ENCODE data around the gene RCCD1.
A peak's percentile ranks its signal among the peaks of the same experiment; 100 is the strongest.

Gene RCCD1

GRCh38 chr15:90945091-90945490 lies 9.6 kb upstream of the RCCD1 start:
- no peak for DNase-seq

- no peak for DNase-seq
Observed at GRCh38 chr15:90946538-90946937, 8.1 kb upstream of the RCCD1 start.

GRCh38 chr15:90946941-90947576 lies 7.6 kb upstream of the RCCD1 start:
- DNase-seq: no peak

GRCh38 chr15:90947577-90948357 lies 6.9 kb upstream of the RCCD1 start:
- no peak for DNase-seq

- no peak for DNase-seq
Observed at GRCh38 chr15:90948506-90948905, 6.2 kb upstream of the RCCD1 start.

GRCh38 chr15:90949979-90950675 lies 4.6 kb upstream of the RCCD1 start:
- DNase-seq: no peak

GRCh38 chr15:90950676-90951075 lies 4.0 kb upstream of the RCCD1 start:
- DNase-seq: no peak

- no peak for DNase-seq
Observed at GRCh38 chr15:90952901-90953677, 1.6 kb upstream of the RCCD1 start.

GRCh38 chr15:90953947-90954711 lies 555 bp upstream of the RCCD1 start:
- DNase-seq: no peak

GRCh38 chr15:90955624-90956273 lies 1.1 kb downstream of the RCCD1 start:
- DNase-seq: no peak

- peak; percentile 84 for DNase-seq
Observed at GRCh38 chr15:90956274-90957030, 1.8 kb downstream of the RCCD1 start.

GRCh38 chr15:90957031-90957790 lies 2.5 kb downstream of the RCCD1 start:
- no peak for DNase-seq

GRCh38 chr15:90957791-90958190 lies 3.1 kb downstream of the RCCD1 start:
- DNase-seq: no peak

- no peak for DNase-seq
Observed at GRCh38 chr15:90959028-90959595, 4.4 kb downstream of the RCCD1 start.

GRCh38 chr15:90959894-90960293 lies 5.2 kb downstream of the RCCD1 start:
- no peak for DNase-seq

GRCh38 chr15:90960298-90961091 lies 5.8 kb downstream of the RCCD1 start:
- DNase-seq: no peak

GRCh38 chr15:90962021-90962420 lies 7.3 kb downstream of the RCCD1 start:
- no peak for DNase-seq

- no peak for DNase-seq
Observed at GRCh38 chr15:90966262-90966661, 11.6 kb downstream of the RCCD1 start.

GRCh38 chr15:90967206-90967605 lies 12.5 kb downstream of the RCCD1 start:
- DNase-seq: no peak

Data from stimulated activated CD8-positive, alpha-beta memory T cell treated with anti-CD3 and anti-CD28 coated beads, Interleukin-4, amount 100 ng/mL, for 48 hours (primary cell).